Endothelial cell (in vitro differentiated cells): ENCODE results near the gene GABBR2. TPM values are rescaled to one million over a fixed set of nuclear protein-coding genes. Genes with fewer than 3 reads are reported as not detected.

Source experiments
- DNase-seq: peaks from one replicate; pipeline ENCODE4 v3.0.0; 2021; ENCODE audit warnings: low spot score
- H3K27ac Mint-ChIP-seq: one replicate; pipeline ENCODE4 v1.8.0; 2021; ENCODE audit warnings: mixed read lengths, inconsistent platforms; ENCODE audit not compliant: unreplicated experiment
- H3K27me3 Mint-ChIP-seq: one replicate; pipeline ENCODE4 v1.8.0; 2021; ENCODE audit warnings: mild to moderate bottlenecking, moderate library complexity, mixed read lengths, inconsistent platforms; ENCODE audit not compliant: unreplicated experiment
- H3K36me3 Mint-ChIP-seq: one replicate; pipeline ENCODE4 v1.8.0; 2021; ENCODE audit warnings: mild to moderate bottlenecking, low read depth, mixed read lengths, inconsistent platforms; ENCODE audit not compliant: unreplicated experiment
- H3K4me1 Mint-ChIP-seq: one replicate; pipeline ENCODE4 v1.8.0; 2021; ENCODE audit warnings: mild to moderate bottlenecking, mixed read lengths, inconsistent platforms; ENCODE audit not compliant: unreplicated experiment
- H3K4me3 Mint-ChIP-seq: one replicate; pipeline ENCODE4 v1.8.0; 2021; ENCODE audit warnings: mild to moderate bottlenecking, mixed read lengths, inconsistent platforms; ENCODE audit not compliant: unreplicated experiment
- H3K9me3 Mint-ChIP-seq: one replicate; pipeline ENCODE4 v1.8.0; 2021; ENCODE audit warnings: mixed read lengths, inconsistent platforms; ENCODE audit not compliant: unreplicated experiment
- total RNA-seq: library from RNA; stranded (reverse); fragmentation: NEBNext Ultra II Directional; extraction: Animal tissue kit (Norgen Biotek cat#: 25700); gene quantifications from one replicate; pipeline ENCODE4 v1.2.1, GENCODE V29; 2021; ENCODE audit not compliant: unreplicated experiment
- TF ChIP-seq, protein P1 (sequence below): fragments of 200-600 bp; sonication (generic); IDR thresholded peaks from one replicate; pipeline ENCODE4 v1.5.0; 2021; ENCODE audit warnings: antibody characterized with exemption; ENCODE audit not compliant: unreplicated experiment

Gene GABBR2
- total RNA-seq, 1 donor from 2014 or later = 0.46 TPM

DNA sequence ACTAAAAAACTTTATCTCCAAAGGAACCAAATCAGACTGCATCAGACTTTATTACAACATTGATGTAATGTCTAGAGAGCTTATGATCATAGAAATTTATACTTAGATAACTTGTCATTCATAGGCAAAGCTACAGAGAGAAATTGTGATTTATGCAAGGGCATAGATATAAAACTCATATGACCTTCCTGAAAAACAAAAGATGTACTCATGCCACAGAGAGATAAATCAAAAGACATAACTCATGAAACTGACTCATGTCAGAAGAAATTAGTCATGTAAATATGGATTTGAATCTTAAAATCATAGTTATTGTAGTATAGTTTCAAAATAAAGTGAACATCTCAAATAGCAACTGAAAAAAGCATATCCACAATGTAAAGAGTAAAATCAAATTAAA is 186.2 kb downstream of the GABBR2 start:
- DNase-seq = no peak
- Mint-ChIP-seq H3K27me3 (no peaks in the 10 kb centered on the region), H3K4me1 (no peaks in the 10 kb centered on the region), H3K4me3 (no peak overlapping the region), H3K9me3 (no peaks in the 10 kb centered on the region), H3K27ac (no peak overlapping the region), H3K36me3 (no peaks in the 10 kb centered on the region)
- TF ChIP-seq, protein P1, sequence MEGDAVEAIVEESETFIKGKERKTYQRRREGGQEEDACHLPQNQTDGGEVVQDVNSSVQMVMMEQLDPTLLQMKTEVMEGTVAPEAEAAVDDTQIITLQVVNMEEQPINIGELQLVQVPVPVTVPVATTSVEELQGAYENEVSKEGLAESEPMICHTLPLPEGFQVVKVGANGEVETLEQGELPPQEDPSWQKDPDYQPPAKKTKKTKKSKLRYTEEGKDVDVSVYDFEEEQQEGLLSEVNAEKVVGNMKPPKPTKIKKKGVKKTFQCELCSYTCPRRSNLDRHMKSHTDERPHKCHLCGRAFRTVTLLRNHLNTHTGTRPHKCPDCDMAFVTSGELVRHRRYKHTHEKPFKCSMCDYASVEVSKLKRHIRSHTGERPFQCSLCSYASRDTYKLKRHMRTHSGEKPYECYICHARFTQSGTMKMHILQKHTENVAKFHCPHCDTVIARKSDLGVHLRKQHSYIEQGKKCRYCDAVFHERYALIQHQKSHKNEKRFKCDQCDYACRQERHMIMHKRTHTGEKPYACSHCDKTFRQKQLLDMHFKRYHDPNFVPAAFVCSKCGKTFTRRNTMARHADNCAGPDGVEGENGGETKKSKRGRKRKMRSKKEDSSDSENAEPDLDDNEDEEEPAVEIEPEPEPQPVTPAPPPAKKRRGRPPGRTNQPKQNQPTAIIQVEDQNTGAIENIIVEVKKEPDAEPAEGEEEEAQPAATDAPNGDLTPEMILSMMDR = no peak

DNA sequence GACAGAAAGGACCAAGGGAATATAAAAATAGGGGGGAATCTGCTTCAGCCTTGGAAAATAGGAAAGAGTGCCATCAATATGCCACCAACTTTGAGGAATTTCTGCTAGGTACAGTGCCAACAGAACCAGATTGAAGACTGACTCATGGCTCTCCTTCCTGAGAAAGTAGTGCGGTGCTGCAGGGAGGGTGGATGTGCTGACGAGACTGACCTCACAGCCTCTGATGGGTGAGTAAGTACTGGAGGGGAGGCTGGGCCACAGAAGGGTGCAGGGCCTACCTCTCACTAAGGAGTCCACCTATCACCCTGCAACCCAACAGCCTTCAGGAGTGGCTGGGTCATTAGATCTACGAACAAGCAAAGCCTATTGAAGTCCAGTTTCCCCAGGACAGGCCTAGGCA is 187.6 kb downstream of the GABBR2 start:
- H3K36me3 Mint-ChIP-seq = no peaks in the 10 kb centered on the region
- TF ChIP-seq, protein P1 = no peak
- H3K9me3 Mint-ChIP-seq = no peaks in the 10 kb centered on the region
- H3K27ac Mint-ChIP-seq = no peak overlapping the region
- H3K27me3 Mint-ChIP-seq = peaks cover 2% of the 10 kb centered on the region
- no peaks in the 10 kb centered on the region for H3K4me1 Mint-ChIP-seq
- H3K4me3 Mint-ChIP-seq = no peak overlapping the region
- DNase-seq = no peak

DNA sequence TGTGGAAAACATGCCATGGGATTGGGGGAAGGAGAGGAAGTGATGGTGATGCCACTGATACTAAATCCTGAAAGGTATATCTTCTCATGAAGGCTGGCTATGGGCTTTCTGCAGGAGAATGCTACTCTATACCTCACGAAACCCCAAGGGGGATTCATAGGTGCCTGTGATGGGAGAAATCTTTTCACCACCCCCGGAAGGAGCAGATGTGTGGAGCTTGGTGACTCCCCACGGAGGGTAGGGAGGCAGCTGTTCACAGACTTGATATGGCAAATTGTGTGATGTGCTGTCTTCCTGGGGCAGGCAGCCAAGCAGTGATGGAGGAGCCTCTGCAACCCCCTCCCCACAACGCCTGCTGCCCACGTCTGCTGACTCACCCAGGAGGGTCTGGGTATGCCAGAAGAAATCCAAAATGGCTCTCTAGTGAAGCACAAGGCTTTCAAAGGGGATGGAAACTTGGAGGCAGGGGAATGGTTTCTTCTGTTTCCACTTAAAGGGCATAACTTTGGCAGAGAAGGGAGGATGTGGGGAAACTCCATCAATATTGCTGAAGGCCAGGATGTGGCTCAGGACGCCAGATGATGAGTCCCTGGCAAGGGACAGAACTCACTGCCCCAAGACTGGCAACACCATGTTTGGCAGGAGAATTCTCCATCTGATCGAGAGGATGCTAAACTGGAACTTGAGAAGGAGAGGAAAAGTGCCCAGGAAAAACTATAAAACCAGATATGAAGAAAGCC is 188.3 kb downstream of the GABBR2 start:
- no peaks in the 10 kb centered on the region for H3K4me1 Mint-ChIP-seq
- peaks cover 2% of the 10 kb centered on the region for H3K27me3 Mint-ChIP-seq
- no peak overlapping the region for H3K4me3 Mint-ChIP-seq
- TF ChIP-seq, protein P1 = no peak
- H3K36me3 Mint-ChIP-seq = no peaks in the 10 kb centered on the region
- DNase-seq = no peak
- H3K27ac Mint-ChIP-seq = no peak overlapping the region
- H3K9me3 Mint-ChIP-seq = no peaks in the 10 kb centered on the region

DNA sequence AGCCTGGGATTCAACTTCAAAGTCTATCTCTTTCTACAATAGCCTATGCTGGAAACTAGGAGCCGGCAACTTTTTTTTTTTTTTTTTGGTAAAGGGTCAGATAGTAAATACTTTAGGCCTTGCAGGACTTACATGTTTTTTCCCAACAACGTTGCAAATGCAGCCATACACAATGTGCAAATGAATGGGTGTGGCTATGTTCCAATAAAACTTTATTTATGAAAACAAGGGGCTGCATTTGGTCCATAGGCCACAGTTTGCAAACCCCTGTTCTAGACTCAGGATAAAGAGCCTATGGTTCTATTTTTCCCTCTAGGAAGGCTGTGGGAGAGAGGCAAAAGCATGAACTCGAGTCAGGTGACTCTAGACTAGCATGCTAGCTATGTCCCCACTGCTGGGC is 189.1 kb downstream of the GABBR2 start:
- H3K4me1 Mint-ChIP-seq = no peaks in the 10 kb centered on the region
- no peak overlapping the region for H3K27ac Mint-ChIP-seq
- DNase-seq = no peak

DNA sequence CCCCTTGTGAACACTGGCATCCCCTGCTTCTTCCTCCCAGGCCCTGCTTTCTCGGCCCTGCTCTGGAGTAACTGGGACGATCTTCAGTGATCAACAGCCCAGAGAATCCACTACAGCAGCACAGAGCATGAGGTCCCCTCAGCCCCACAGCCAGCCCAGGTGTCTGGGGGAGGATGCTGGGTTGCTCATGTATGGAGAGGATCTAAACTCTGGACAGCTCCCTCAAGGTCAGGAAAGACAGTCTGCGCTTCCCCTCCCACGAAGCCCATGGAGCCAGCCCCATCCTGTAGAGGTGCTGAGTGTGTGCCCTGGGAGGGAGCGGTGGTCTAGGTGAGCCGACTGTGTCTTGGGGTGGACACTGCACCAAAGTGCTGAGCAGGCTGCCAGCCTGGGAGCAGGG is 190.2 kb downstream of the GABBR2 start:
- Mint-ChIP-seq H3K9me3 (no peaks in the 10 kb centered on the region), H3K27ac (no peak overlapping the region), H3K27me3 (peaks cover 2% of the 10 kb centered on the region), H3K4me1 (no peaks in the 10 kb centered on the region), H3K36me3 (no peaks in the 10 kb centered on the region), H3K4me3 (no peak overlapping the region)
- TF ChIP-seq, protein P1 = no peak
- DNase-seq = no peak

More for the DNA sequence above, 189.1 kb downstream of the GABBR2 start:
- no peaks in the 10 kb centered on the region for H3K9me3 Mint-ChIP-seq
- H3K4me3 Mint-ChIP-seq = no peak overlapping the region
- peaks cover 2% of the 10 kb centered on the region for H3K27me3 Mint-ChIP-seq
- H3K36me3 Mint-ChIP-seq = no peaks in the 10 kb centered on the region
- TF ChIP-seq, protein P1 = no peak
